HepG2 (cell line): ENCODE data around the gene TNNI3. TPM values are rescaled to one million over a fixed set of nuclear protein-coding genes. Genes with fewer than 3 reads are reported as not detected.

Experiments used
- ARID5B ChIP-seq: IDR thresholded peaks from 2 replicates; pipeline ENCODE4 v1.4.0; 2020; ENCODE audit warnings: mild to moderate bottlenecking, missing genetic modification reagents
- GATAD2A ChIP-seq: IDR thresholded peaks from 2 replicates; pipeline ENCODE4 v1.6.1; 2016
- GFI1 ChIP-seq: sonication (generic); formaldehyde crosslinking; IDR thresholded peaks from 2 replicates; pipeline ENCODE4 v1.5.0; 2020; ENCODE audit warnings: missing genetic modification reagents, mild to moderate bottlenecking, borderline replicate concordance
- HNRNPL ChIP-seq: fragments of 200-400 bp; formaldehyde crosslinking; IDR thresholded peaks from 2 replicates; pipeline ENCODE4 v1.6.1; 2017; ENCODE audit warnings: mild to moderate bottlenecking, low read depth, low read length
- NFKBIZ ChIP-seq: IDR thresholded peaks from 2 replicates; pipeline ENCODE4 v1.6.1; 2018; ENCODE audit warnings: missing genetic modification reagents, missing compliant biosample characterization
- RARA ChIP-seq: IDR thresholded peaks from 2 replicates; pipeline ENCODE4 v1.6.1; 2016; ENCODE audit warnings: missing genetic modification reagents, missing compliant biosample characterization
- ZNF335 ChIP-seq: sonication (generic); formaldehyde crosslinking; IDR thresholded peaks from 2 replicates; pipeline ENCODE4 v1.4.0; 2020; ENCODE audit warnings: missing genetic modification reagents
- ZNF501 ChIP-seq: sonication (generic); formaldehyde crosslinking; IDR thresholded peaks from 2 replicates; pipeline ENCODE4 v1.5.1; 2020; ENCODE audit warnings: mild to moderate bottlenecking, moderate library complexity, missing genetic modification reagents
- ZNF576 ChIP-seq: sonication (generic); formaldehyde crosslinking; IDR thresholded peaks from 2 replicates; pipeline ENCODE4 v1.4.0; 2020; ENCODE audit warnings: mild to moderate bottlenecking, missing genetic modification reagents
- ZNF629 ChIP-seq: sonication (generic); formaldehyde crosslinking; conservative IDR thresholded peaks from 2 replicates; pipeline ENCODE4 v1.5.0; 2020; ENCODE audit warnings: missing genetic modification reagents
- polyA plus RNA-seq, 8 experiments: library from polyadenylated mRNA; depleted of rRNA in 3 of 8; stranded (reverse) in 7 of 8; unstranded in 1 of 8; fragments of >200 nt; fragmentation: Illumina TruSeq in 4 of 8; extraction: Trizol in 4 of 8; gene quantifications; 2 replicates each; pipeline versions ENCODE4 v1.2.1 to v1.2.3, GENCODE V29; 2011 to 2016; ENCODE audit warnings: low read depth in 4 of 8, missing spikeins in 1 of 8, mixed read lengths in 1 of 8; ENCODE audit not compliant: insufficient read depth in 1 of 8
- total RNA-seq, 5 experiments: library from RNA; depleted of rRNA; stranded (reverse); fragments of >200 nt; fragmentation: Illumina TruSeq; extraction: Trizol; gene quantifications; 2 replicates each; pipeline ENCODE4 v1.2.3, GENCODE V29; 2016; ENCODE audit warnings: low read depth in 1 of 5
- TF ChIP-seq, protein P1 (sequence below): sonication (generic); formaldehyde crosslinking; IDR thresholded peaks from 2 replicates; pipeline ENCODE4 v1.4.0; 2020; ENCODE audit warnings: missing genetic modification reagents, borderline replicate concordance
- TF ChIP-seq, protein P2 (sequence below): sonication (generic); formaldehyde crosslinking; IDR thresholded peaks from 2 replicates; pipeline ENCODE4 v1.4.0; 2020; ENCODE audit warnings: missing genetic modification reagents
- TF ChIP-seq, protein P3 (sequence below): sonication (generic); formaldehyde crosslinking; IDR thresholded peaks from 2 replicates; pipeline ENCODE4 v1.4.0; 2020; ENCODE audit warnings: missing genetic modification reagents

Gene TNNI3
- total and polyA plus RNA-seq, 2 of the 13 experiments (the other 11 are each of a cell fraction or from before 2014, with no cell fraction given): 3.5 to 3.7 TPM

GRCh38 chr19:55179606-55180484, 22.3 kb upstream of the TNNI3 start, which contains the start of gene SYT5 (continued):
- TF ChIP-seq ARID5B (CRISPR knock-in tag) (no peak), HNRNPL (0 out of 2 replicates have a peak, but pooled peaks have one; percentile 27), ZNF335 (CRISPR knock-in tag) (no peak), GFI1 (CRISPR knock-in tag) (no peak), NFKBIZ (CRISPR knock-in tag) (no peak), ZNF501 (CRISPR knock-in tag) (peak; percentile 14; the same call in 1 of the 2 replicates), GATAD2A (CRISPR knock-in tag) (no peak), RARA (0 out of 2 replicates have a peak, but pooled peaks have one; percentile 18), ZNF629 (no peak), ZNF576 (CRISPR knock-in tag) (no peak)
- TF ChIP-seq, protein P1, sequence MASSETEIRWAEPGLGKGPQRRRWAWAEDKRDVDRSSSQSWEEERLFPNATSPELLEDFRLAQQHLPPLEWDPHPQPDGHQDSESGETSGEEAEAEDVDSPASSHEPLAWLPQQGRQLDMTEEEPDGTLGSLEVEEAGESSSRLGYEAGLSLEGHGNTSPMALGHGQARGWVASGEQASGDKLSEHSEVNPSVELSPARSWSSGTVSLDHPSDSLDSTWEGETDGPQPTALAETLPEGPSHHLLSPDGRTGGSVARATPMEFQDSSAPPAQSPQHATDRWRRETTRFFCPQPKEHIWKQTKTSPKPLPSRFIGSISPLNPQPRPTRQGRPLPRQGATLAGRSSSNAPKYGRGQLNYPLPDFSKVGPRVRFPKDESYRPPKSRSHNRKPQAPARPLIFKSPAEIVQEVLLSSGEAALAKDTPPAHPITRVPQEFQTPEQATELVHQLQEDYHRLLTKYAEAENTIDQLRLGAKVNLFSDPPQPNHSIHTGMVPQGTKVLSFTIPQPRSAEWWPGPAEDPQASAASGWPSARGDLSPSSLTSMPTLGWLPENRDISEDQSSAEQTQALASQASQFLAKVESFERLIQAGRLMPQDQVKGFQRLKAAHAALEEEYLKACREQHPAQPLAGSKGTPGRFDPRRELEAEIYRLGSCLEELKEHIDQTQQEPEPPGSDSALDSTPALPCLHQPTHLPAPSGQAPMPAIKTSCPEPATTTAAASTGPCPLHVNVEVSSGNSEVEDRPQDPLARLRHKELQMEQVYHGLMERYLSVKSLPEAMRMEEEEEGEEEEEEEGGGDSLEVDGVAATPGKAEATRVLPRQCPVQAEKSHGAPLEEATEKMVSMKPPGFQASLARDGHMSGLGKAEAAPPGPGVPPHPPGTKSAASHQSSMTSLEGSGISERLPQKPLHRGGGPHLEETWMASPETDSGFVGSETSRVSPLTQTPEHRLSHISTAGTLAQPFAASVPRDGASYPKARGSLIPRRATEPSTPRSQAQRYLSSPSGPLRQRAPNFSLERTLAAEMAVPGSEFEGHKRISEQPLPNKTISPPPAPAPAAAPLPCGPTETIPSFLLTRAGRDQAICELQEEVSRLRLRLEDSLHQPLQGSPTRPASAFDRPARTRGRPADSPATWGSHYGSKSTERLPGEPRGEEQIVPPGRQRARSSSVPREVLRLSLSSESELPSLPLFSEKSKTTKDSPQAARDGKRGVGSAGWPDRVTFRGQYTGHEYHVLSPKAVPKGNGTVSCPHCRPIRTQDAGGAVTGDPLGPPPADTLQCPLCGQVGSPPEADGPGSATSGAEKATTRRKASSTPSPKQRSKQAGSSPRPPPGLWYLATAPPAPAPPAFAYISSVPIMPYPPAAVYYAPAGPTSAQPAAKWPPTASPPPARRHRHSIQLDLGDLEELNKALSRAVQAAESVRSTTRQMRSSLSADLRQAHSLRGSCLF (CRISPR knock-in tag): no peak
- TF ChIP-seq, protein P2, sequence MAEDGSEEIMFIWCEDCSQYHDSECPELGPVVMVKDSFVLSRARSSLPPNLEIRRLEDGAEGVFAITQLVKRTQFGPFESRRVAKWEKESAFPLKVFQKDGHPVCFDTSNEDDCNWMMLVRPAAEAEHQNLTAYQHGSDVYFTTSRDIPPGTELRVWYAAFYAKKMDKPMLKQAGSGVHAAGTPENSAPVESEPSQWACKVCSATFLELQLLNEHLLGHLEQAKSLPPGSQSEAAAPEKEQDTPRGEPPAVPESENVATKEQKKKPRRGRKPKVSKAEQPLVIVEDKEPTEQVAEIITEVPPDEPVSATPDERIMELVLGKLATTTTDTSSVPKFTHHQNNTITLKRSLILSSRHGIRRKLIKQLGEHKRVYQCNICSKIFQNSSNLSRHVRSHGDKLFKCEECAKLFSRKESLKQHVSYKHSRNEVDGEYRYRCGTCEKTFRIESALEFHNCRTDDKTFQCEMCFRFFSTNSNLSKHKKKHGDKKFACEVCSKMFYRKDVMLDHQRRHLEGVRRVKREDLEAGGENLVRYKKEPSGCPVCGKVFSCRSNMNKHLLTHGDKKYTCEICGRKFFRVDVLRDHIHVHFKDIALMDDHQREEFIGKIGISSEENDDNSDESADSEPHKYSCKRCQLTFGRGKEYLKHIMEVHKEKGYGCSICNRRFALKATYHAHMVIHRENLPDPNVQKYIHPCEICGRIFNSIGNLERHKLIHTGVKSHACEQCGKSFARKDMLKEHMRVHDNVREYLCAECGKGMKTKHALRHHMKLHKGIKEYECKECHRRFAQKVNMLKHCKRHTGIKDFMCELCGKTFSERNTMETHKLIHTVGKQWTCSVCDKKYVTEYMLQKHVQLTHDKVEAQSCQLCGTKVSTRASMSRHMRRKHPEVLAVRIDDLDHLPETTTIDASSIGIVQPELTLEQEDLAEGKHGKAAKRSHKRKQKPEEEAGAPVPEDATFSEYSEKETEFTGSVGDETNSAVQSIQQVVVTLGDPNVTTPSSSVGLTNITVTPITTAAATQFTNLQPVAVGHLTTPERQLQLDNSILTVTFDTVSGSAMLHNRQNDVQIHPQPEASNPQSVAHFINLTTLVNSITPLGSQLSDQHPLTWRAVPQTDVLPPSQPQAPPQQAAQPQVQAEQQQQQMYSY (CRISPR knock-in tag): 0 out of 2 replicates have a peak, but pooled peaks have one; percentile 23
- TF ChIP-seq, protein P3, sequence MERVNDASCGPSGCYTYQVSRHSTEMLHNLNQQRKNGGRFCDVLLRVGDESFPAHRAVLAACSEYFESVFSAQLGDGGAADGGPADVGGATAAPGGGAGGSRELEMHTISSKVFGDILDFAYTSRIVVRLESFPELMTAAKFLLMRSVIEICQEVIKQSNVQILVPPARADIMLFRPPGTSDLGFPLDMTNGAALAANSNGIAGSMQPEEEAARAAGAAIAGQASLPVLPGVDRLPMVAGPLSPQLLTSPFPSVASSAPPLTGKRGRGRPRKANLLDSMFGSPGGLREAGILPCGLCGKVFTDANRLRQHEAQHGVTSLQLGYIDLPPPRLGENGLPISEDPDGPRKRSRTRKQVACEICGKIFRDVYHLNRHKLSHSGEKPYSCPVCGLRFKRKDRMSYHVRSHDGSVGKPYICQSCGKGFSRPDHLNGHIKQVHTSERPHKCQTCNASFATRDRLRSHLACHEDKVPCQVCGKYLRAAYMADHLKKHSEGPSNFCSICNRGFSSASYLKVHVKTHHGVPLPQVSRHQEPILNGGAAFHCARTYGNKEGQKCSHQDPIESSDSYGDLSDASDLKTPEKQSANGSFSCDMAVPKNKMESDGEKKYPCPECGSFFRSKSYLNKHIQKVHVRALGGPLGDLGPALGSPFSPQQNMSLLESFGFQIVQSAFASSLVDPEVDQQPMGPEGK: peak; percentile 34; the same call in 1 of the 2 replicates
